HG03159 (cell line): ENCODE results near the gene ABL2.
"Not testable (repeated sequence)": the region's sequence is repeated elsewhere in the genome, so short reads cannot be mapped to it uniquely, and the experiment has no call there.

ENCODE experiments used
- ATAC-seq: cut with Tn5 transposase; IDR thresholded peaks from one replicate; pipeline ENCODE4 v1.9.1; 2021; ENCODE audit warnings: mild to moderate bottlenecking, moderate library complexity; ENCODE audit not compliant: unreplicated experiment

The ABL2 gene

DNA sequence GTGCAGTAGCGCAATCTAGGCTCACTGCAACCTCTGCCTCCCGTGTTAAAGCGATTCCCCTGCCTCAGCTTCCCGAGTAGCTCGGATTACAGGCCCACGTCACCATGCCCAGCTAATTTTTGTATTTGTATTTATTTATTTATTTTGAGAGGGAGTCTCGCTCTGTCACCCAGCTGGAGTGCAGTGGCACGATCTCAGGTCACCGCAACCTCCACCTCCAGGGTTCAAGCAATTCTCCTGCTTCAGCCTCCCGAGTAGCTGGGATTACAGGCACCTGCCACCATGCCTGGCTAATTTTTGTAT is 59.1 kb downstream of the ABL2 start:
- not testable (repeated sequence) for ATAC-seq

DNA sequence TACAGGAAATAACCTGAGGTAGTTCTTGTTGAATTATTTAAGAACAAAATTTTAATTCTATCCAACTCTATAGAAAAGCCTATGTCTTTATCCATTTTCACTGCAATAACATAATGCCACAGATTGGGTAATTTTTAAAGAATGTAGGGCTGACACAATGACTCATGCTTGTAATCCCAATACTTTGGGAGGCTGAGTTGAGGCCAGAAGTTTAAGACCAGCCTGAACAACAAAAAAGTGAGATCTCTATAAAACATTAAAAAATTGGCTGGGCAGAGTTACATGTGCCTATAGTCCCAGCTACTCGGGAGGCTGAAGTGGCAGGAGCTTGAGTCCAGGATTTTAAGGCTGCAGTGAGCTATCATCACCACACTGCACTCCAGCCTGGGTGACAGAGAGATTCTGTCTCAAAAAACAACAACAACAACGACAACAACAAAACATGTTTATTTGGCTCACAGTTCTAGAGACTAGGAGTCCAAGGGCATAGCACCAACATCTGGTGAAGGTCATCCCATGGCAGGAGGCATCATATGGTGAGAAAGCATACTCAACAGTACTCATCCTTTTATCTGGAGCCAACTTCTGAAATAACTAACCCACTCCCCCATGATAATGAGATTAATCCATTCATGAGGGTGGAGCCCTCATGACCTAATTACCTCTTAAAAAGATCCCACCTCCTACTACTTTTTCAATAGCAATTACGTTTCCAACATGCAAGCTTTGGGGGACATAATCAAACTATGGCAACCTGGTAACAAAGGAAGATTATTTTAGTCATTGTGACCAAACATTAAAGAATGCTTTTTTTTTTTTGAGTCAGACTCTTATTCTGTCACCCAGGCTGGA is 59.6 kb downstream of the ABL2 start:
- ATAC-seq: no peak

DNA sequence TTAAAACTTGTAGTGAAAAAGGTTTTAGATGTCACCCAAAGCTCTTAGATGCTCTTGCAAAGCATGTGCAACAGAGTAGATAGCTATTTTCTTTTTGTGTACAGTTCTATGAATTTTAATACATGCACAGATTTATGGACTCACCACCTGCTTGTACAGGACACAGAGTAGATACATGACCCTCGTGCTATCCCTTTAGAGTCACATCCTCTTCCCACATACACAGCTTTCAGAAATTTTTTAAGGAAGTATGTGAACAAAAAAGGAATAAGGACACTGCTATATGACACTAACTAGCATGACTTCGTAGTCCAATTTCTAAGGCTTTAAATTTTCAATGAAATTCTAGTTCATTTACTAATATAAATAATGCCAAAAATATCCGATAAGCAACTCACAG is 60.9 kb downstream of the ABL2 start:
- ATAC-seq: no peak

DNA sequence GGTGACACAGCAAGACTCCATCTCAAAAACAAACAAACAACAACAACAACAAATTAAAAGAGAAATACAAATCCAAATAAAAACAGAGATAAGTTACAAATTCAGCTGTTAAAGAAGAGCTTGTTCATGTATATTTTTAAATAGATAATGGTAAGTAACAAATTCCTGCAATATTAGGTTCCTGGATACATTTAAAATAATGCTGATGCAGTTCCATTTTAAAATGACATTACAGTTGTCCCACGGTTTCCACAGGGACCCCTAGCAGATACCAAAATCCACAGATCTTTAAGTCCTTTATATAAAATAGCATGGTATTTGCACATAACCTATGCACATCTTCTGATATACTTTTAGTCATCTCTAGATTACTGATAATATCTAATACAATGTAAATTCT is 61.5 kb downstream of the ABL2 start:
- ATAC-seq: no peak

DNA sequence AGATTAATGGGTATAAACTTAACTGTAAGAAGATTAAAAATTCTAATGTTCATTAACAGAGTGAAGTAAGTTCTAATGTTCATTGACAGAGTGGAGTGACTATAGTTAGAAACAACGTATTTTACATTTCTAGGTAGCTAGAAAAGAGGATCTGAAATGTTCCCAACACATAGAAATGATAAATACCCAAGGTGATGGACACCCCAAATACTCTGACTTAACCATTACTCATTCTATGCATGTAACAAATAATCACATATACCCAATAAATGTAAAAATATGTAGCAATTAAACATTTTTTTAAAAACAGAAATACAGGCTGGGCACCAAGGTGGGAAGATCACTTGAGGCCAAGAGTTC is 62.1 kb downstream of the ABL2 start:
- ATAC-seq: peak; percentile 57

DNA sequence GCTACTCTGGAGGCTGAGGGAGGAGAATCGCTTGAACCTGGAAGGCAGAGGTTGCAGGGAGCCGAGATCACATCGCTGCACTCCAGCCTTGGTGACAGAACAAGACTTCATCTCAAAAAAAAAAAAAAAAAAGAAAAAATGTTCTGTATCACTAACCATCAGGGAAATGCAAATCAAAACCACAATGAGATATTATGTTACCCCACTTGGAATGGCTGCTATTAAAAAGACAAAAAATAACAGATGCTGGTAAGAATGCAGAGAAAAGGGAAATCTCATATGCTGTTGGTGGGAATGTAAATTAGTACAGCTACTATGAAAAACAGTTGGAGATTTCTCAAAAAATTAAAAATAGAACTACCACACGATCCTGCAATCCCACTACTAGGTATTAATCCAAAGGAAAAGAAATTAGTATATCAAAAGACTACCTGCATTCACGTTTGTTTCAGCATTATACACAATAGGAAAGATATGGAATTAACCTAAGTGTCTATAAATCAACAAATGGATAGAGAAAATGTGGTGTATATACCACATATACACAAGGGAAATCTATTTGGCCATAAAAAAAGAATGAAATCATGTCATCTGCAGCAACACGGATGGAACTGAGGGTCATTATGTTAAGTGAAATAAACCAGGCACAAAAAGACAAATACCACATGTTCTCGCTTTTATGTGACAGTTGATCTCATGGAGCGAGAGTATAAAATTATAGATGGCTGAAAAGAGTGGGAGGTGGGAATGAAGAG is 62.6 kb downstream of the ABL2 start:
- no peak for ATAC-seq

DNA sequence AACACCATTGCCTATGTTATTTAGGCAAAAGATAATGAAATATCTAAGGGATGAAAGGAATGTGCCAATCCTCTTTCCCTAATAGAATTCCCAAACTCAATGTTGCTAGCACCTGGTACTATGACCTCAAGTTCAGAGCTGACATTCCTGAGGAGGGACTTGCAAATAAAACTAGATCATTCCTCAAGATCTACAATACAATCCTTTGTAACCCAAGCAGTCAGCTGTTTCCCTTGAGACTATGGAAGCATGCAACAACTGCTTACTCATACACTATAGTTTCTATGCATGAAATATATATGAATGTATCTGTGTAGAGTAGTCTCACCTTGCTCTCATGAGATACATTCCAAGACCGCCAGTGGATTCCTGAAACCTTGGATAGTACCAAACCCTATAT is 65.0 kb downstream of the ABL2 start:
- ATAC-seq: no peak

DNA sequence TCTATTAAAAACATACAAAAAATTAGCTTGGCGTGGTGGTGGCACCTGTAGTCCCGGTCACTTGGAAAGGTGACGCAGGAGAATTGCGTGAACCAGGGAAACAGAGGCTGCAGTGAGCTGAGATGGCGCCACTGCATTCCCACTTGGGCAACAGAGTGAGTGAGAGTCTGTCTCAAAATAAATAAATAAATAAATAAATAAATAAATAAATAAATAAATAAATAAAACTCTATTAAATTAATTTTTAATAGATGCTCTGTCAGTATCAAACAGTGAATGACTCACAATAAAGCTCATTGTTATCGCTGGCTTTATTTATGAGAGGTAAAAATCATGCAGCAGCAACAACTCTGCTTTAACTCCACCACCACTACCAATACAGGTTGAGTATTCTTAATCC is 72.8 kb downstream of the ABL2 start:
- ATAC-seq: no peak

DNA sequence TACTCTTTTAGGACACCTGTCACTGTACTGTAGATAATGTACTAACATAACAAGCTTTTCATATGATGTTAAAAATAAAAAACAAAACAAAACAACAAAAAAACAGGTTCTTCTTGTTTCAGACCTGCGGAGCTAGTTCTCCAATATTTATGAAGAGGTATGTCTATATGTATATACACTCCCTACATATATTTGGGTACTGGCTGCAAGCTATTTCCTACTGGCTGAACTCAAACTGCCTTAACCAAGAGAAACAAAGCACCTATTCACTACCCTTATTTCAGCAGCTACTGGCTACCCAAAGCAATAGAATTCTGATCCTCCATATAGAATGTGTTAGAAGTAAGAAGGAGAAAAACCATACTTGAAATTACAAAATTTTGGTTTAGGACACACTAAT is 73.5 kb downstream of the ABL2 start:
- ATAC-seq: no peak

DNA sequence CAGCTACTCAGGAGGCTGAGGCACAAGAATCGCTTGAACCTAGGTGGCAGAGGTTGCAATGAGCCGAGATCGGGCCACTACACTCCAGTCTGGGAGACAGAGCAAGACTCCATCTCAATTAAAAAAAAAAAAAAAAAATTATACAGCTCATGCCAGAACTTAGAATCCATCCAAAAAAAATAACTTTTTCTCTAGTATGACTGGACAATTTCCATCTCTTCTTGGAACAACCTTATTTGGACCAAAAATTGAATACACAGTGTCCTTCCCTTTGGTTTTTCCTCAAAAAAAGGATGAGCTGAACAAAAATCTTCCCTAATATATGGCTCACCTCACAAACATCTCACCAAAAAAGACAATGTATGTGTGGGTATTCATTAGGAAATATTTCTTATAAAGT is 73.9 kb downstream of the ABL2 start:
- no peak for ATAC-seq

DNA sequence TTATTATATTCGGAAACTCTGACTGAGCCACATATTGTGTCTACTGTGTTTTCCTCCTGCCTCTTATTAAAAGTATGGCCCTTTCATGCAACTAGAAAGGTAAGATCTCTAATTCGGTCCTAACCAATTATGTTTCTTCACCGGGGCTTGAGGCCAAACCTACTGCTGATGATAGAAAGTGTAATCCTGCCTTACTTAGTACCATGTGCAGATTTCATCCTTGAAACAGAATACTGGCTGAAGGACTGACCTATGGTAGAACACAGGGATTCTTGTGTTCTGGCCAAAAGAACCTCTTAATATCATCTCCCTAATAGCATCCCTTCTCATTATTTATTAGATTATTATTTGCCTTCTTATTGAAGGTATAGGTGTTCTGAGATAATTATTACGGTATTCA is 75.0 kb downstream of the ABL2 start:
- no peak for ATAC-seq

DNA sequence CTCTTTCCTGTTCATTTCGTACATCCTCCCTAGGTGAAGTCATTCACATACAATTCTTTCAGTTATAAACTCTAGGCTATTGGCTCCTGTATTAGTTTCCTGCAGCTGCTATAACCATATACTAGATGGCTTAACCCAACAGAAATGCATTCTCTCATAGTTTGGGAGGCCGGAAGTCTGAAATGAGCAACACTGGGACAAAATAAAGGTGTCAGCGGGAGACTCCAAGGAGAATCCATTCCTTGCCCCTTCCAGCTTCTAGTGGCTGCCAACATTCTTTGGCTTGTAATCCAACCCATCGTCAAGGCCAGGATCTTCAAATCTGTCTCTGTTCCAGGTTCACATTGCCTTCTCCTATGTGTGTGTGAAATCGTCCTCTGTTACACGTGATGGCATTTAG is 76.3 kb downstream of the ABL2 start:
- ATAC-seq: no peak

DNA sequence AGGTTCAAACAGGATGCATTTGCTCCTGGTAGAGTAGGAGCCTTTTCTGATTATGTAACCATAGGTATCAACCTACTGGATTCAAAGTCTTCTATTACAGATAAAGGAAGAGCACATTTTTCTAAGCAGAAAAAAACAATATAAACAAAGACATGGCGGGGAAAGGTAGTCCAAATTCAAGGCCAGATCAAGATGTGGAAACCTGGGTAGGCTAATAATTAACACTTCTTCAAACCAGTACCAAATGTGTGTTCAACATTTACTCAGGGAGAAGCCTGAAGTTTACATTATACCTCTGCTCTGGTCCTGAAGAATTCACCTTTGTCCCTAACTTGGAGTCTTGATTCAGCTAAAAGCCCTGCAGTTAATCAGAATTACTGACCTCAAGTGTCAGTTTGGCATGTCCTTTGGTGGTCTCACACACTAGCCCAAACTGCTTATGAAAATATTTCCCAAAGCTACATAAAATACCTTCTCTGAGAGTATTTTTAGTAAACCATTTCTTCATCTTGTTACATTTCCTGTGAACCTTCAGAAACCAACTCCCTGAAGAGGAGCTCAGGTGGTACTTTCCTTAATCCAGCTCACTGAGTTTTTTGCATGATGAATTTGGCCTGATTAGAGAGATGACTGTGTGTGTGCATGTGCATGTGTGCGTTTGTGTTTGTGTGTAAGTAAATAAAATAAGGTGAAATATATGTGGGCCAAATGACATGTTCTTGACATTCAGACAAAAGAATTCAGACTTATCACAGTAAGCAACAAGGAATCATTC is 77.4 kb downstream of the ABL2 start:
- ATAC-seq: no peak

DNA sequence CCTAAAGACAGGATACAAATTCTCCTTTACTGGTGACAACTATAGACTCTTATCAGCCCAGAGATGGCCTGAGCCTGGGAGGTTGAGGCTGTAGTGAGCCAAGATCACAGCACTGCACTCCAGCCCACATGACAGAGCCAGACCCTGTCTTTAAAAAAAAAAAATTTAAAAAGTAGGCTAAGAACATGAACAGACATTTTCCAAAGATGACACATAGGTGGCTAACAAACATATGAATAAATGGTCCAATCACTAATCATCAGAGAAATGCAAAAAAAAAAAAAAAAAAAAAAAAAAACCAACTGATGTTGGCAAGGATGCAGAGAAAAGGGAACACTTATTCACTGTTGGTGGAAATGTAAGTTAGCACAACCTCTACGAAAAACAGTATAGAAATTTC is 82.6 kb downstream of the ABL2 start:
- no peak for ATAC-seq

DNA sequence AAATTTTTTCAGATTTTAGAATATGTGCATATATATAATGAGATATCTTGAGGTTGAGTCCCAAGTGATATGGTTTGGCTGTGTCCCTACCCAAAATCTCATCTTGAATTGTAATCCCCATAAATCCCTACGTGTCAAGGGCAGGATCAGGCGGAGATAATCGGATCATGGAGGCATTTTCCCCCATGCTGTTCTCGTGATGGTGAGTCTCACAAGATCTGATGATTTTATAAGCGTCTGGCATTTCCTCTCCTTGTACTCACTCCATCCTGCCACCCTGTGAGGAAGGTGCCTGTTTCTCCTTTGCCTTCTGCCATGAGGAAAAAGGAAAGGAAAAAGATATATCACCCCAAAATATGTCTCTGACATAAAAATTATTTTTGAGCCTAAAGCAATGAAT is 83.0 kb downstream of the ABL2 start:
- ATAC-seq: no peak

DNA sequence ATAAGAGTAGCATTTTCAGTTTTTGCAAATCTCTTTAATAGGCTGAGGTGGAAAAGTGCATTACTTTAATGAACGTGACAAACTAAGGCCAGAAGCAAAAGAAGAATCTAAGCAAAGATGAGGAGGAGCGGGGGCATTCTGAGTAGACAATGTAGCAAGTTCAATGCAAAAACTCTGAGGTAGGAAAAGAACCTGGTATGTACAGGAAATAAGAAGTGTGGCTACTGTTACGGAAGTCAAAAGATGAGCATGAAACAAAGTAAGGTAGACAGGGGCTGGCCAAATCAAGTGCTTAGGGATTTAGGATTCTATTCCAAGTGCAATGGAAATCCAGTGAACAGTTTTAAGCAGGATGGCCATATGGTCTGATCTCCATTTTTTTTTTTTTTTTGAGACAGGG is 84.0 kb downstream of the ABL2 start:
- ATAC-seq: no peak

DNA sequence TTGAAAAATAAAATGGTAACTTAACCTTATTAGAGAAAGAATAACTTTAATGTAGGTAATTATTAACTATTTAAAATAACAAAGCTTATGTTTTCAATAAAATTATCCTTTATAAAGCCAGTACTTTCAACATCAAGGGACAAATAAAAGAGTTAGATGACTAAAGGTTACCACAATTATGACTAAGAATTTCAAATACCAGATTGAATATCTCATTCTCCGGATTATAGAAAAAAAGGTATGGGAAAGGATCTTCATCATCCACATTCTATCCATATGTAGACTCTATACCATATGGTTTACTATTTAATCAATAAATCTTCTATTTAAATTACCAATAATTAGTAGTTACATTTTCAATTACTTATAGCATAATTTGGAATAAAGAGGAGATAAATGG is 84.9 kb downstream of the ABL2 start:
- no peak for ATAC-seq

DNA sequence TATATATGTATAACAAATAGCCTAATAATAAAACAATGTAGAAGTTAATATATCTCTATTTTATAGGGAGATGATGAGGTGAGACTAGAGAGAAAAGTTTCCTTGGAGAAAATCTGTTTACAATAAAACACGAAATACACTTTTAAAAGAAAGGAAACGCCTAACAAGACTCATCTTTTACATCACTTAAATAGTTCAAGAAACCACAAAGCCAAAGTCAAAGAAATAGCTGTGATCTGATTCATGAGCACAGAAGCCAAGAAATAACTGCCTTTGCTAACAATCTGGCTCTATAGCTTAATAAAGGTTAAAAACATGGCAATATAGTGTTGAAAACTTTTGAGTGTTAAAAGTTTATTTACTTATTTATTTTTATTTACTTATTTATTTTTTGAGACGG is 86.2 kb downstream of the ABL2 start:
- ATAC-seq: no peak

DNA sequence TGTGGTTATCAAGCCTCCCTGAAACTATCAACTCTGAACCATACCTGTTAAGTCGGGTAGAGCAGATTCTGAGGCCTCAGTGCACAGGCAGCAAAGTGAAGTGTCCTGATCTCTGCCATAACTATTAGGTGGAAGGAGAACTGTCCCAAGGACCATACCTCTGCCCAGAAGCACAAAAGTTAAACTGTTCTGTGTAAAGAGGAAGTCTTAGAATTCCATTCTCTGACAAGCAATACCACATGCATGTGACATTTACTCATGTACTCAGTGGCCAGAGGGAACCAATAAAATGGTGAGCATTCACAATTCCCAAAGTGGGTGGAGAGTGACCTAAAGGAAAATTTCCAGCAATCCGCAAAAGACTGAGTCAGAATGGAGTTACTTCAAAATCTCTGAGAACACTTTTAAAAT is 86.6 kb downstream of the ABL2 start:
- no peak for ATAC-seq

DNA sequence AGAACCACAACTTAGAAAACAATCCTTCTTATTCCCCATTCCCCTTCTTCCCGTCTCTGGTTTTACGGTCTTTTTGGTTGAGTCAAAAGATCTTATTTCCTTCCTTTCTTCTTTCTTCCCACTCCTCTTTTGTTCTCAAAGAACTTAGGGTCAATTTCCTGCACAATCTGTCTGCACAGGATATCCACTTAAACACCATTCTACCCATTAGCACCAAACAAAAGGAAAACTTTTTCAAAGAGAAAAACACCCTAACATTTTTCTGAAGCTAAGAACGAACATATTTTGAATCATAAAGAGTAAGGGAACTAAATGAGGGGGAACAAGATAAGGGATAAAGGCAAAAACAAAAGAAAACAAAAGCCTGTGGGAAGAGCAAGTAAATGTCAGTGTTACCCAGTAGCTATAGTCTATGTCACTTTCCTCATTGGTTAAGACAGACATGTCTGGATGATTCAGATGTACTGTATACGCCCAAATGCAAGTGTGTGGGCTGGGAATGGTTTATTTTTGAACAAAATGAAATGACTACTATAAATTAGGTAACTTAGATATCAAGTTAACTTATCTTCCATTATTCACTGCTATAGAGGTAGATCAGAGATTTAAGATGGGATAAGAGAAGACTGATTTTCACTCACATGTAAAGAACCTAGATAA is 87.8 kb downstream of the ABL2 start:
- ATAC-seq: no peak

DNA sequence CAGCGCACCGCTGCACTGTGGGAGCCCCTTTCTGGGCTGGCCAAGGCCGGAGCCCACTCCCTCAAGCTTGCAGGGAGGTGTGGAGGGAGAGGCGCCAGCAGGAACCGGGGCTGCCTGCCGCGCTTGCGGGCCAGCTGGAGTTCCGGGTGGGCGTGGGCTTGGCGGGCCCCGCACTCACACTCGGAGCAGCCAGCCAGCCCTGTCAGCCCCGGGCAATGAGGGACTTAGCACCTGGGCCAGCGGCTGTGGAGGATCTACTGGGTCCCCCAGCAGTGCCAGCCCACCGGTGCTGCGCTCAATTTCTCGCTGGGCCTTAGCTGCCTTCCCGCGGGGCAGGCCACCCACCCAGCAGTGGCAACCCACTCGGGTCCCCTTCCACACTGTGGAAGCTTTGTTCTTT is 90.7 kb downstream of the ABL2 start:
- ATAC-seq: not testable (repeated sequence)
